Spleen (tissue), 11 donors: Measurements from ENCODE around the gene AMOTL1. TPM values are rescaled to one million over a fixed set of nuclear protein-coding genes. Genes with fewer than 3 reads are reported as not detected.

ENCODE experiments used
- DNase-seq: peaks from one replicate; pipeline ENCODE4 v3.0.0-alpha.2; 2020
- H3K27ac ChIP-seq, 8 donors: fragments of 200-600 bp; sonication (generic) in 7 of 8; 1 replicate in 4 of 8; 2 replicates in 4 of 8; pipeline versions ENCODE4 v1.5.0 to v1.8.0; 2016 to 2021; ENCODE audit warnings: inconsistent platforms in 4 of 8, mild to moderate bottlenecking in 4 of 8, moderate library complexity in 1 of 8
- H3K27me3 ChIP-seq, 7 donors: fragments of 200-600 bp; sonication (generic) in 6 of 7; replicated peaks in 1 of 7; 1 replicate in 4 of 7; 2 replicates in 3 of 7; pipeline versions ENCODE4 v1.5.0 to v1.8.0; 2016 to 2021; ENCODE audit warnings: inconsistent platforms in 3 of 7, mild to moderate bottlenecking in 1 of 7
- H3K36me3 ChIP-seq, 6 donors: fragments of 200-600 bp; sonication (generic) in 5 of 6; 1 replicate in 4 of 6; 2 replicates in 2 of 6; pipeline versions ENCODE4 v1.5.0 to v1.8.0; 2016 to 2021; ENCODE audit warnings: inconsistent platforms in 2 of 6
- H3K4me1 ChIP-seq, 6 donors: fragments of 200-600 bp; sonication (generic) in 5 of 6; 1 replicate in 3 of 6; 2 replicates in 3 of 6; pipeline versions ENCODE4 v1.5.0 to v1.8.0; 2016 to 2021; ENCODE audit warnings: inconsistent platforms in 3 of 6
- H3K4me3 ChIP-seq, 8 donors: fragments of 200-600 bp; sonication (generic) in 7 of 8; 1 replicate in 4 of 8; 2 replicates in 4 of 8; pipeline versions ENCODE4 v1.5.0 to v1.8.0; 2016 to 2021; ENCODE audit warnings: inconsistent platforms in 4 of 8, mild to moderate bottlenecking in 4 of 8, moderate library complexity in 2 of 8
- H3K9me3 ChIP-seq, 8 donors: fragments of 200-600 bp; sonication (generic) in 7 of 8; 1 replicate in 4 of 8; 2 replicates in 4 of 8; pipeline versions ENCODE4 v1.5.0 to v1.8.0; 2016 to 2021; ENCODE audit warnings: inconsistent platforms in 4 of 8
- CTCF ChIP-seq, 11 experiments: fragments of 200-600 bp in 7 of 11; fragments of 450-650 bp in 4 of 11; sonication (generic) in 4 of 11; IDR thresholded peaks in 8 of 11; conservative IDR thresholded peaks in 3 of 11; 1 replicate in 7 of 11; 2 replicates in 4 of 11; pipeline versions ENCODE4 v1.4.0 to v1.8.0; 2016 to 2021; ENCODE audit warnings: antibody characterized with exemption in 11 of 11, inconsistent platforms in 4 of 11, mild to moderate bottlenecking in 1 of 11
- POLR2A ChIP-seq, 3 donors: fragments of 450-650 bp; IDR thresholded peaks; one replicate each; pipeline ENCODE4 v1.5.1; 2017; ENCODE audit warnings: antibody characterized with exemption in 3 of 3, mild to moderate bottlenecking in 1 of 3
- POLR2AphosphoS5 ChIP-seq, 3 donors: sonication (generic); formaldehyde crosslinking; IDR thresholded peaks; one replicate each; pipeline ENCODE4 v1.5.1; 2017; ENCODE audit warnings: antibody characterized with exemption in 3 of 3
- WGBS, 5 donors: extraction: QIAGEN DNeasy Blood & Tissue Kit in 3 of 5; methylation state at CpG; one replicate each; pipeline versions ENCODE4 v1.1.5 to v1.1.7; 2013 to 2018; 5-methylcytosine and 5-hydroxymethylcytosine counted together
- intact Hi-C: fragments of 100-400 bp; cut with DNase I; formaldehyde crosslinking; loops from one replicate; pipeline ENCODE4 v1.15.0; 2023; ENCODE audit warnings: low total_unique reads
- polyA plus RNA-seq, 3 donors: library from polyadenylated mRNA; stranded (reverse); fragments of 200-250 nt; gene quantifications; one replicate each; pipeline ENCODE4 v1.2.1, GENCODE V29; 2013
- total RNA-seq, 7 donors: library from RNA; depleted of rRNA in 3 of 7; stranded (reverse); fragments of >200 nt in 3 of 7; fragmentation: NEBNext Ultra II Directional in 4 of 7; extraction: Animal tissue kit (Norgen Biotek cat#: 25700) in 4 of 7; gene quantifications; one replicate each; pipeline versions ENCODE4 v1.1.0 to v1.2.1, GENCODE V29; 2016 to 2021
- donor health status: healthy with polysubstance abuse.
- donor health status: DM: no; HTN: no; CAD: no; lungs with moderate emphysema.
- donor health status: DM: no; HTN: no; CAD: no.
- donor health status: Bipolar disorder and iron deficiency.
- donor health status: healthy.
- donor health status: DM: no; HTN: no; CAD: no.
- donor health status: DM: yes; HTN: yes; CAD: no.

The AMOTL1 gene
- total and polyA plus RNA-seq, 10 donors = 1.4 to 43.9 (median 29.7) TPM

DNA sequence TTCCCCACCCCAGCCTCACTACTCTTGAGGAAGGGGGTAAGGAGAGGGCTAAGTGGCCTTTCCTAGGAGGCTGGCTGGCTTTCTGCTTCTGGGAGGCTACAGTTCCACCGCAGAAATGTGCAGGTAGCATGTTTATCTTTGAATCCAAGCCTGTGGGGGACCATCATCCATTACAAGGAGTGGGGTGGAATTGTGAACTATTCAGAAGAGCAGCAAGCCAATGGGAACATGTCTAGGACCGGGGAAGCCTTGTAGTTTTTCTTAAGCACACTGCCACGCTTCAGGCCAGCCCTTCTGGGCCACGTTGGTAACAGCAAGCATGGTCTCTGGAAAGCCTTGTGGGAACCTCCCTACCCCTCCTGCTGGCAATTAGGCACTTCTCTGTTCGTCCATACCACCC, 100.3 kb downstream of the AMOTL1 start:
- WGBS, 5 donors = 78 to 90% (median 84%) methylated on average over 5 of the region's 5 CpGs
- Histone ChIP-seq H3K4me3 (no peak overlapping the region), H3K27me3 (no peaks in the 10 kb centered on the region), H3K36me3 (peaks cover 0 to 99% (median 31%) of the 10 kb centered on the region in 6 donors), H3K4me1 (no peaks in the 10 kb centered on the region), H3K27ac (no peak overlapping the region), H3K9me3 (no peaks in the 10 kb centered on the region)
- no peak for DNase-seq
- TF ChIP-seq POLR2A (IDR thresholded peaks at IDR 0.05) = no peak
- intact Hi-C loops = no loop called here

GRCh38 chr11:94869186-94869585, 101.0 kb downstream of the AMOTL1 start:
- no peak for DNase-seq
- H3K27me3 ChIP-seq = no peaks in the 10 kb centered on the region
- 79 to 97% (median 93%) methylated on average over 3 to 10 of the region's 10 CpGs for WGBS, 5 donors
- no peaks in the 10 kb centered on the region for H3K9me3 ChIP-seq
- peaks cover 0 to 98% (median 31%) of the 10 kb centered on the region in 6 donors for H3K36me3 ChIP-seq
- no peak for TF ChIP-seq CTCF (IDR thresholded peaks at IDR 0.05 in 8 of 11, conservative IDR thresholded peaks at IDR 0.05 in 3 of 11)
- no peak for TF ChIP-seq POLR2A (IDR thresholded peaks at IDR 0.05)
- TF ChIP-seq POLR2AphosphoS5 (IDR thresholded peaks at IDR 0.05) = no peak
- H3K27ac ChIP-seq = no peak overlapping the region
- no peaks in the 10 kb centered on the region for H3K4me1 ChIP-seq
- intact Hi-C loops = no loop called here
- no peak overlapping the region for H3K4me3 ChIP-seq

- no peaks in the 10 kb centered on the region for H3K9me3 ChIP-seq
- H3K36me3 ChIP-seq = peaks cover 0 to 95% (median 22%) of the 10 kb centered on the region in 6 donors
- no peak overlapping the region for H3K4me3 ChIP-seq
- no peak overlapping the region for H3K27ac ChIP-seq
- 85 to 94% (median 90%) methylated on average over 5 of the region's 5 CpGs for WGBS, 5 donors
- intact Hi-C loops = no loop called here
- H3K27me3 ChIP-seq = no peaks in the 10 kb centered on the region
- no peak for DNase-seq
- H3K4me1 ChIP-seq = no peaks in the 10 kb centered on the region
- TF ChIP-seq POLR2AphosphoS5 (IDR thresholded peaks at IDR 0.05) = no peak
- no peak for TF ChIP-seq POLR2A (IDR thresholded peaks at IDR 0.05)
- no peak for TF ChIP-seq CTCF (IDR thresholded peaks at IDR 0.05 in 8 of 11, conservative IDR thresholded peaks at IDR 0.05 in 3 of 11)
These were observed 102.3 kb downstream of the AMOTL1 start for GRCh38 chr11:94870422-94870821.

DNA sequence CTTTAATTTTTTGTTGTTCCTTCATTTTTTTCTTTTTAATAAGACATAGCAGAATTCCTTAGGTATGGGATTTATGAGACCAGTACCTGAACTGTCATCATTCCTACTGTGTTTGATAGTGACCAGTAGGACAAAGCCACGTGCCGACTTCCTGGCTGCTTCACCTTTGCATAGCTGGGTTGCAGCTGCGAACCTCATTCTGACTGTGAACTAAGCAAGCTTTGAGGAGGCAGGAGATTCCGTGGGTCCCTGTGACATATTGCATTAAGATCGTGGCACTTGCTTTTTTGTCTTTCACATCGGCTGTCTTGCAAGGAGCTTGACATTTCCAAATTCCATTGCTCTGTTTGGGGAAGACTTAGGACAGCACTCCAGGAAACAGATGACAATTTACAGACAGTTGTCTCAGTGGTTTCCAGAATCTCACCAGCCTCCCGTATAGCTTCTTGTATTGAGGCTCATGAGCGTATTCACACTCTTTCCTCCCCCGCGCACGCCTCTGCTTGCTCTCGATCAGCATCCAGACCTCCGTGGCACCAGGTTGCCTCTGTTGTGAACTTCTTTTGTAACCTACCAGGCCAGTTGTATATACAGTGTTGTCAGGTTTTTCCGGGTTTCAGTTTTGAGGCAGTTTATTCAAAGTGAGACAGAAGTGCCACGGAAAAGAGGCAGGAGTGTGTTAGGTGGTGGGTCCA, 103.5 kb downstream of the AMOTL1 start:
- Histone ChIP-seq H3K4me1 (peaks cover 0 to 9% (median 5%) of the 10 kb centered on the region in 6 donors), H3K36me3 (peaks cover 0 to 95% (median 16%) of the 10 kb centered on the region in 6 donors), H3K27me3 (no peaks in the 10 kb centered on the region), H3K4me3 (no peak overlapping the region), H3K27ac (no peak overlapping the region), H3K9me3 (no peaks in the 10 kb centered on the region)
- 79 to 90% (median 88%) methylated on average over 15 of the region's 15 CpGs for WGBS, 5 donors
- intact Hi-C loops = no loop called here
- DNase-seq = no peak
- TF ChIP-seq CTCF (IDR thresholded peaks at IDR 0.05 in 8 of 11, conservative IDR thresholded peaks at IDR 0.05 in 3 of 11) (no peak), POLR2A (IDR thresholded peaks at IDR 0.05) (no peak), POLR2AphosphoS5 (IDR thresholded peaks at IDR 0.05) (no peak)
